Measurements from ENCODE around the gene DDX6. TPM values are rescaled to one million over a fixed set of nuclear protein-coding genes. Genes with fewer than 3 reads are reported as not detected.

The DDX6 gene
- total and polyA plus RNA-seq, 10 of the 15 experiments (the other 5 are each of a cell fraction or from before 2014, with no cell fraction given), result 6.6 to 119 (median 48.8) TPM

DNA sequence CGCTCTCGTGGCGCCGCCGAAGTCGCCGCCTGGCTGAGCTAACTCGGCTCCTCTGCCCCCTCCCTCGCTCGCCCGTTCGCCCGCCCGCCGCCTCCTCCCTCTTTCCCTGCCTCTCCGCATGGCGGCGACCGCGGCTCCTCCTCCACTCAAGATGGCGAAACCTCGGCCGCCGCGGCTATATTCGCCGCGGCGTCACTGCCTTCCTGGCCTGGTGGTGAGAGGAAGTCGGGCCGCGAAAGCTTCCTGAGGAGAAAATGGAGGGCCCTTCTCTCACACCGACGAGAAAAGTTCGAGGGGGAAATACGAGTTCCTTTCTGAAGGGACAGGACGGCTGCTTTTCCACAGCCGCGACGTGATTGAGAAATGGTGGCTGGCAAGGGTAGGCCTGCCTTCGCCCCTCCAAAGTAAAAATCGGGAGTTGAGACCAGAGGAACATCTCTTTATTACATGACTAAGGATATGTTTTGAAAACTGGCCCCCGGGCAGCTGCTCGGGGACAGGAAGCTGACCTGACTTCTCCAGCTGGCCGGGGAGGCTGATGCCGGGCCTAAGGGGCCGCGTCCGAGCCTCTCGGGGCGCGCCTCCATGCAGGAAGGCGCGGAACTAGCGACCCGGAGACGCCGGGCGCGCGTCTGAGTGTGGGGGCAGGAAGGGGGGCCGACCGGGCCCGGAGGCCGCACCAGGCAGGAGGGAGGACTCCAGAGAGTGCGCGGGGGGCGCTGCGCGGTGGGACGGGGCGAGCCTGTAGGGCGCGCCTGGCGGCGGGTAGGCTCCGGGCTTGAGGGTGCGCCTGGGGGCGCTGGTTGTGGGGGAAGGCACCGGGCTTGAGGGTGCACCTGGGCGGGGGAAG lies at the start of gene DDX6 (continued):
- TF ChIP-seq, protein P1, sequence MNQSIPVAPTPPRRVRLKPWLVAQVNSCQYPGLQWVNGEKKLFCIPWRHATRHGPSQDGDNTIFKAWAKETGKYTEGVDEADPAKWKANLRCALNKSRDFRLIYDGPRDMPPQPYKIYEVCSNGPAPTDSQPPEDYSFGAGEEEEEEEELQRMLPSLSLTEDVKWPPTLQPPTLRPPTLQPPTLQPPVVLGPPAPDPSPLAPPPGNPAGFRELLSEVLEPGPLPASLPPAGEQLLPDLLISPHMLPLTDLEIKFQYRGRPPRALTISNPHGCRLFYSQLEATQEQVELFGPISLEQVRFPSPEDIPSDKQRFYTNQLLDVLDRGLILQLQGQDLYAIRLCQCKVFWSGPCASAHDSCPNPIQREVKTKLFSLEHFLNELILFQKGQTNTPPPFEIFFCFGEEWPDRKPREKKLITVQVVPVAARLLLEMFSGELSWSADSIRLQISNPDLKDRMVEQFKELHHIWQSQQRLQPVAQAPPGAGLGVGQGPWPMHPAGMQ (IDR thresholded peaks at IDR 0.05; ENCODE audit: borderline replicate concordance), result no peak
- TF ChIP-seq SPI1 (IDR thresholded peaks at IDR 0.05; ENCODE audit: borderline replicate concordance, insufficient read depth, low read depth, low read length), result peak; percentile 8; the same call in 1 of the 2 replicates
- 0 out of 2 replicates have a peak, but pooled peaks have one; percentile 61 for TF ChIP-seq PML (IDR thresholded peaks at IDR 0.05; ENCODE audit: low read length)
- TF ChIP-seq, protein P2, sequence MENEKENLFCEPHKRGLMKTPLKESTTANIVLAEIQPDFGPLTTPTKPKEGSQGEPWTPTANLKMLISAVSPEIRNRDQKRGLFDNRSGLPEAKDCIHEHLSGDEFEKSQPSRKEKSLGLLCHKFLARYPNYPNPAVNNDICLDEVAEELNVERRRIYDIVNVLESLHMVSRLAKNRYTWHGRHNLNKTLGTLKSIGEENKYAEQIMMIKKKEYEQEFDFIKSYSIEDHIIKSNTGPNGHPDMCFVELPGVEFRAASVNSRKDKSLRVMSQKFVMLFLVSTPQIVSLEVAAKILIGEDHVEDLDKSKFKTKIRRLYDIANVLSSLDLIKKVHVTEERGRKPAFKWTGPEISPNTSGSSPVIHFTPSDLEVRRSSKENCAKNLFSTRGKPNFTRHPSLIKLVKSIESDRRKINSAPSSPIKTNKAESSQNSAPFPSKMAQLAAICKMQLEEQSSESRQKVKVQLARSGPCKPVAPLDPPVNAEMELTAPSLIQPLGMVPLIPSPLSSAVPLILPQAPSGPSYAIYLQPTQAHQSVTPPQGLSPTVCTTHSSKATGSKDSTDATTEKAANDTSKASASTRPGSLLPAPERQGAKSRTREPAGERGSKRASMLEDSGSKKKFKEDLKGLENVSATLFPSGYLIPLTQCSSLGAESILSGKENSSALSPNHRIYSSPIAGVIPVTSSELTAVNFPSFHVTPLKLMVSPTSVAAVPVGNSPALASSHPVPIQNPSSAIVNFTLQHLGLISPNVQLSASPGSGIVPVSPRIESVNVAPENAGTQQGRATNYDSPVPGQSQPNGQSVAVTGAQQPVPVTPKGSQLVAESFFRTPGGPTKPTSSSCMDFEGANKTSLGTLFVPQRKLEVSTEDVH (IDR thresholded peaks at IDR 0.05; ENCODE audit: low read depth, partially characterized antibody), result no peak
- TF ChIP-seq, protein P3, sequence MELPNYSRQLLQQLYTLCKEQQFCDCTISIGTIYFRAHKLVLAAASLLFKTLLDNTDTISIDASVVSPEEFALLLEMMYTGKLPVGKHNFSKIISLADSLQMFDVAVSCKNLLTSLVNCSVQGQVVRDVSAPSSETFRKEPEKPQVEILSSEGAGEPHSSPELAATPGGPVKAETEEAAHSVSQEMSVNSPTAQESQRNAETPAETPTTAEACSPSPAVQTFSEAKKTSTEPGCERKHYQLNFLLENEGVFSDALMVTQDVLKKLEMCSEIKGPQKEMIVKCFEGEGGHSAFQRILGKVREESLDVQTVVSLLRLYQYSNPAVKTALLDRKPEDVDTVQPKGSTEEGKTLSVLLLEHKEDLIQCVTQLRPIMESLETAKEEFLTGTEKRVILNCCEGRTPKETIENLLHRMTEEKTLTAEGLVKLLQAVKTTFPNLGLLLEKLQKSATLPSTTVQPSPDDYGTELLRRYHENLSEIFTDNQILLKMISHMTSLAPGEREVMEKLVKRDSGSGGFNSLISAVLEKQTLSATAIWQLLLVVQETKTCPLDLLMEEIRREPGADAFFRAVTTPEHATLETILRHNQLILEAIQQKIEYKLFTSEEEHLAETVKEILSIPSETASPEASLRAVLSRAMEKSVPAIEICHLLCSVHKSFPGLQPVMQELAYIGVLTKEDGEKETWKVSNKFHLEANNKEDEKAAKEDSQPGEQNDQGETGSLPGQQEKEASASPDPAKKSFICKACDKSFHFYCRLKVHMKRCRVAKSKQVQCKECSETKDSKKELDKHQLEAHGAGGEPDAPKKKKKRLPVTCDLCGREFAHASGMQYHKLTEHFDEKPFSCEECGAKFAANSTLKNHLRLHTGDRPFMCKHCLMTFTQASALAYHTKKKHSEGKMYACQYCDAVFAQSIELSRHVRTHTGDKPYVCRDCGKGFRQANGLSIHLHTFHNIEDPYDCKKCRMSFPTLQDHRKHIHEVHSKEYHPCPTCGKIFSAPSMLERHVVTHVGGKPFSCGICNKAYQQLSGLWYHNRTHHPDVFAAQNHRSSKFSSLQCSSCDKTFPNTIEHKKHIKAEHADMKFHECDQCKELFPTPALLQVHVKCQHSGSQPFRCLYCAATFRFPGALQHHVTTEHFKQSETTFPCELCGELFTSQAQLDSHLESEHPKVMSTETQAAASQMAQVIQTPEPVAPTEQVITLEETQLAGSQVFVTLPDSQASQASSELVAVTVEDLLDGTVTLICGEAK (IDR thresholded peaks at IDR 0.05; ENCODE audit: borderline replicate concordance), result no peak
- no peak for TF ChIP-seq MYB (IDR thresholded peaks at IDR 0.05; ENCODE audit: borderline replicate concordance, low read depth, low read length)
- 0 out of 4 replicates have a peak, but pooled peaks of 1 of the 2 experiments have one; percentile 20 for TF ChIP-seq IKZF2 (IDR thresholded peaks at IDR 0.05)
- TF ChIP-seq ETV6 (conservative IDR thresholded peaks at IDR 0.05 in 1 of 2, IDR thresholded peaks at IDR 0.05 in 1 of 2; ENCODE audit: borderline replicate concordance in 1 of 2, low read depth in 1 of 2), result peak in 1 of 2 experiments; percentile 24; a peak in 1 of 4 replicates
- TF ChIP-seq, protein P4, sequence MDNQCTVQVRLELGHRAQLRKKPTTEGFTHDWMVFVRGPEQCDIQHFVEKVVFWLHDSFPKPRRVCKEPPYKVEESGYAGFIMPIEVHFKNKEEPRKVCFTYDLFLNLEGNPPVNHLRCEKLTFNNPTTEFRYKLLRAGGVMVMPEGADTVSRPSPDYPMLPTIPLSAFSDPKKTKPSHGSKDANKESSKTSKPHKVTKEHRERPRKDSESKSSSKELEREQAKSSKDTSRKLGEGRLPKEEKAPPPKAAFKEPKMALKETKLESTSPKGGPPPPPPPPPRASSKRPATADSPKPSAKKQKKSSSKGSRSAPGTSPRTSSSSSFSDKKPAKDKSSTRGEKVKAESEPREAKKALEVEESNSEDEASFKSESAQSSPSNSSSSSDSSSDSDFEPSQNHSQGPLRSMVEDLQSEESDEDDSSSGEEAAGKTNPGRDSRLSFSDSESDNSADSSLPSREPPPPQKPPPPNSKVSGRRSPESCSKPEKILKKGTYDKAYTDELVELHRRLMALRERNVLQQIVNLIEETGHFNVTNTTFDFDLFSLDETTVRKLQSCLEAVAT (IDR thresholded peaks at IDR 0.05), result peak; percentile 73
- TF ChIP-seq, protein P5, sequence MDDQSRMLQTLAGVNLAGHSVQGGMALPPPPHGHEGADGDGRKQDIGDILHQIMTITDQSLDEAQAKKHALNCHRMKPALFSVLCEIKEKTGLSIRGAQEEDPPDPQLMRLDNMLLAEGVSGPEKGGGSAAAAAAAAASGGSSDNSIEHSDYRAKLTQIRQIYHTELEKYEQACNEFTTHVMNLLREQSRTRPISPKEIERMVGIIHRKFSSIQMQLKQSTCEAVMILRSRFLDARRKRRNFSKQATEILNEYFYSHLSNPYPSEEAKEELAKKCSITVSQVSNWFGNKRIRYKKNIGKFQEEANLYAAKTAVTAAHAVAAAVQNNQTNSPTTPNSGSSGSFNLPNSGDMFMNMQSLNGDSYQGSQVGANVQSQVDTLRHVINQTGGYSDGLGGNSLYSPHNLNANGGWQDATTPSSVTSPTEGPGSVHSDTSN (IDR thresholded peaks at IDR 0.05; ENCODE audit: insufficient replicate concordance, low read depth, low read length), result no peak
